Keratinocyte (primary cell): ENCODE measurements around the gene PROM1.

ENCODE experiments used
- EZH2 ChIP-seq: IDR thresholded peaks from one replicate; pipeline ENCODE4 v1.6.1; 2012; ENCODE audit warnings: inconsistent platforms, mild to moderate bottlenecking, low read length, moderate library complexity
- TF ChIP-seq, protein P1 (sequence below), 3 experiments: IDR thresholded peaks in 1 of 3; conservative IDR thresholded peaks in 1 of 3; optimal IDR thresholded peaks in 1 of 3; 2 replicates in 2 of 3; 3 replicates in 1 of 3; pipeline versions ENCODE3 to v1.5.1; 2011; ENCODE audit warnings: low read length in 3 of 3, mild to moderate bottlenecking in 3 of 3, moderate library complexity in 2 of 3, control low read depth in 1 of 3, inconsistent platforms in 1 of 3; ENCODE audit not compliant: insufficient read depth in 2 of 3; ENCODE audit errors: extremely low read depth in 1 of 3

GRCh38 chr4:15963576-15963975 is 120.2 kb downstream of the PROM1 start:
- TF ChIP-seq, protein P1, sequence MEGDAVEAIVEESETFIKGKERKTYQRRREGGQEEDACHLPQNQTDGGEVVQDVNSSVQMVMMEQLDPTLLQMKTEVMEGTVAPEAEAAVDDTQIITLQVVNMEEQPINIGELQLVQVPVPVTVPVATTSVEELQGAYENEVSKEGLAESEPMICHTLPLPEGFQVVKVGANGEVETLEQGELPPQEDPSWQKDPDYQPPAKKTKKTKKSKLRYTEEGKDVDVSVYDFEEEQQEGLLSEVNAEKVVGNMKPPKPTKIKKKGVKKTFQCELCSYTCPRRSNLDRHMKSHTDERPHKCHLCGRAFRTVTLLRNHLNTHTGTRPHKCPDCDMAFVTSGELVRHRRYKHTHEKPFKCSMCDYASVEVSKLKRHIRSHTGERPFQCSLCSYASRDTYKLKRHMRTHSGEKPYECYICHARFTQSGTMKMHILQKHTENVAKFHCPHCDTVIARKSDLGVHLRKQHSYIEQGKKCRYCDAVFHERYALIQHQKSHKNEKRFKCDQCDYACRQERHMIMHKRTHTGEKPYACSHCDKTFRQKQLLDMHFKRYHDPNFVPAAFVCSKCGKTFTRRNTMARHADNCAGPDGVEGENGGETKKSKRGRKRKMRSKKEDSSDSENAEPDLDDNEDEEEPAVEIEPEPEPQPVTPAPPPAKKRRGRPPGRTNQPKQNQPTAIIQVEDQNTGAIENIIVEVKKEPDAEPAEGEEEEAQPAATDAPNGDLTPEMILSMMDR (optimal IDR thresholded peaks at IDR 0.05 in 1 of 3, IDR thresholded peaks at IDR 0.05 in 1 of 3, conservative IDR thresholded peaks at IDR 0.05 in 1 of 3; ENCODE audit: extremely low read depth in 1 of 3, insufficient read depth in 2 of 3, low read length in 3 of 3), result no peak
- TF ChIP-seq EZH2, result no peak
